C4-2B (cell line): Measurements from ENCODE around the gene LPP.

Experiments
- CTCF ChIP-seq: fragments of 450-650 bp; conservative IDR thresholded peaks from 2 replicates; pipeline ENCODE4 v1.5.1; 2017; ENCODE audit warnings: mild to moderate bottlenecking
- ZFX ChIP-seq: fragments of 450-650 bp; IDR thresholded peaks from 2 replicates; pipeline ENCODE4 v1.6.1; 2017

GRCh38 chr3:188241883-188242282 is 87.9 kb downstream of the LPP start:
- TF ChIP-seq ZFX (no peak), CTCF (no peak)
